Neural progenitor cell (in vitro differentiated cells): ENCODE measurements around the gene CUEDC2. TPM values are rescaled to one million over a fixed set of nuclear protein-coding genes. Genes with fewer than 3 reads are reported as not detected.

ENCODE experiments used
- DNase-seq: peaks from one replicate; pipeline ENCODE4 v3.0.0-alpha.2; 2016; ENCODE audit warnings: low spot score
- H2AFZ ChIP-seq: fragments of 200-600 bp; sonication (generic); replicated peaks from 2 replicates; pipeline ENCODE4 v1.6.1; 2016; ENCODE audit warnings: antibody characterized with exemption
- H3F3A ChIP-seq: fragments of 200-600 bp; sonication (generic); 2 replicates; pipeline ENCODE4 v1.6.1; 2016; ENCODE audit warnings: antibody characterized with exemption, low read depth
- H3K27ac ChIP-seq: fragments of 200-600 bp; sonication (generic); 2 replicates; pipeline ENCODE4 v1.5.1; 2016; ENCODE audit warnings: mild to moderate bottlenecking
- H3K27me3 ChIP-seq: fragments of 200-600 bp; sonication (generic); 2 replicates; pipeline ENCODE4 v1.6.1; 2016; ENCODE audit warnings: mild to moderate bottlenecking, moderate library complexity
- H3K36me3 ChIP-seq: fragments of 200-600 bp; sonication (generic); 2 replicates; pipeline ENCODE4 v1.5.1; 2016
- H3K4me1 ChIP-seq: fragments of 200-600 bp; sonication (generic); 2 replicates; pipeline ENCODE4 v1.6.1; 2016; ENCODE audit warnings: mixed run types
- H3K4me2 ChIP-seq: fragments of 200-600 bp; sonication (generic); 2 replicates; pipeline ENCODE4 v1.6.1; 2016
- H3K4me3 ChIP-seq: fragments of 200-600 bp; sonication (generic); 2 replicates; pipeline ENCODE4 v1.5.1; 2016
- H3K79me2 ChIP-seq: fragments of 200-600 bp; sonication (generic); 2 replicates; pipeline ENCODE4 v1.6.1; 2016; ENCODE audit warnings: low read depth
- H3K9ac ChIP-seq: fragments of 200-600 bp; sonication (generic); 2 replicates; pipeline ENCODE4 v1.6.1; 2016
- H3K9me3 ChIP-seq: fragments of 200-600 bp; sonication (generic); 2 replicates; pipeline ENCODE4 v1.5.1; 2016; ENCODE audit warnings: low read depth
- H4K20me1 ChIP-seq: fragments of 200-600 bp; sonication (generic); 2 replicates; pipeline ENCODE4 v1.6.1; 2016; ENCODE audit warnings: low read depth
- H3K27ac Mint-ChIP-seq: 3 replicates; pipeline ENCODE4 v1.8.0; 2021; ENCODE audit warnings: mixed read lengths
- H3K27me3 Mint-ChIP-seq: 2 replicates; pipeline ENCODE4 v1.8.0; 2022; ENCODE audit warnings: low read depth, mild to moderate bottlenecking, inconsistent platforms, moderate library complexity, mixed read lengths; ENCODE audit not compliant: insufficient read depth
- H3K36me3 Mint-ChIP-seq: 3 replicates; pipeline ENCODE4 v1.8.0; 2021; ENCODE audit warnings: mixed read lengths
- H3K4me1 Mint-ChIP-seq: 3 replicates; pipeline ENCODE4 v1.8.0; 2021; ENCODE audit warnings: mixed read lengths
- H3K4me3 Mint-ChIP-seq: 3 replicates; pipeline ENCODE4 v1.8.0; 2021; ENCODE audit warnings: mild to moderate bottlenecking, moderate library complexity, mixed read lengths
- H3K9me3 Mint-ChIP-seq: 3 replicates; pipeline ENCODE4 v1.8.0; 2020; ENCODE audit warnings: mixed read lengths
- EZH2 ChIP-seq: fragments of 200-600 bp; sonication (generic); IDR thresholded peaks from 2 replicates; pipeline ENCODE4 v1.6.1; 2017; ENCODE audit warnings: antibody characterized with exemption, mild to moderate bottlenecking, moderate library complexity
- EZH2phosphoT487 ChIP-seq: fragments of 200-600 bp; sonication (generic); IDR thresholded peaks from 2 replicates; pipeline ENCODE4 v1.6.1; 2017; ENCODE audit warnings: antibody characterized with exemption
- total RNA-seq: library from RNA; depleted of rRNA; stranded (reverse); fragments of >200 nt; gene quantifications from 2 replicates; pipeline ENCODE4 v1.2.3, GENCODE V29; 2015; ENCODE audit warnings: low replicate concordance
- TF ChIP-seq, protein P1 (sequence below): fragments of 200-600 bp; sonication (generic); IDR thresholded peaks from 2 replicates; pipeline ENCODE4 v1.5.1; 2017; ENCODE audit warnings: antibody characterized with exemption, mild to moderate bottlenecking

CUEDC2 gene
- total RNA-seq, 1 donor from 2014 or later, result 64.0 TPM

- no peak for TF ChIP-seq EZH2phosphoT487
- TF ChIP-seq, protein P1, sequence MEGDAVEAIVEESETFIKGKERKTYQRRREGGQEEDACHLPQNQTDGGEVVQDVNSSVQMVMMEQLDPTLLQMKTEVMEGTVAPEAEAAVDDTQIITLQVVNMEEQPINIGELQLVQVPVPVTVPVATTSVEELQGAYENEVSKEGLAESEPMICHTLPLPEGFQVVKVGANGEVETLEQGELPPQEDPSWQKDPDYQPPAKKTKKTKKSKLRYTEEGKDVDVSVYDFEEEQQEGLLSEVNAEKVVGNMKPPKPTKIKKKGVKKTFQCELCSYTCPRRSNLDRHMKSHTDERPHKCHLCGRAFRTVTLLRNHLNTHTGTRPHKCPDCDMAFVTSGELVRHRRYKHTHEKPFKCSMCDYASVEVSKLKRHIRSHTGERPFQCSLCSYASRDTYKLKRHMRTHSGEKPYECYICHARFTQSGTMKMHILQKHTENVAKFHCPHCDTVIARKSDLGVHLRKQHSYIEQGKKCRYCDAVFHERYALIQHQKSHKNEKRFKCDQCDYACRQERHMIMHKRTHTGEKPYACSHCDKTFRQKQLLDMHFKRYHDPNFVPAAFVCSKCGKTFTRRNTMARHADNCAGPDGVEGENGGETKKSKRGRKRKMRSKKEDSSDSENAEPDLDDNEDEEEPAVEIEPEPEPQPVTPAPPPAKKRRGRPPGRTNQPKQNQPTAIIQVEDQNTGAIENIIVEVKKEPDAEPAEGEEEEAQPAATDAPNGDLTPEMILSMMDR, result no peak
- TF ChIP-seq EZH2, result no peak
- H3K27me3 ChIP-seq, result peaks cover 60% of the 10 kb centered on the region
- peak within 1 kb of the TSS; percentile 67 for H3K4me3 ChIP-seq
- H3K4me1 ChIP-seq, result peaks cover 8% of the 10 kb centered on the region
- H4K20me1 ChIP-seq, result peaks cover 3% of the 10 kb centered on the region
- Mint-ChIP-seq H3K4me1 (peaks cover 35% of the 10 kb centered on the region), H3K27me3 (peaks cover 25% of the 10 kb centered on the region), H3K9me3 (no peaks in the 10 kb centered on the region), H3K27ac (no peak within 1 kb of the TSS), H3K36me3 (no peaks in the 10 kb centered on the region), H3K4me3 (peak within 1 kb of the TSS; percentile 89)
- H3K4me2 ChIP-seq, result peak within 1 kb of the TSS; percentile 82
- H3K27ac ChIP-seq, result no peak within 1 kb of the TSS
- DNase-seq, result peak; percentile 94
- H3K36me3 ChIP-seq, result no peaks in the 10 kb centered on the region
- H3F3A ChIP-seq, result peaks cover 19% of the 10 kb centered on the region
- H3K9me3 ChIP-seq, result no peaks in the 10 kb centered on the region
- no peaks in the 10 kb centered on the region for H3K79me2 ChIP-seq
- no peak within 1 kb of the TSS for H3K9ac ChIP-seq
- no peak within 1 kb of the TSS for H2AFZ ChIP-seq
Observed at GRCh38 chr10:102395400-102396316, 36.7 kb downstream of the CUEDC2 start, which contains the start of gene NFKB2. TSS of gene NFKB2 (plus strand) at chr10:102395705. CDS start at chr10:102395960, 255 bp downstream.

DNA sequence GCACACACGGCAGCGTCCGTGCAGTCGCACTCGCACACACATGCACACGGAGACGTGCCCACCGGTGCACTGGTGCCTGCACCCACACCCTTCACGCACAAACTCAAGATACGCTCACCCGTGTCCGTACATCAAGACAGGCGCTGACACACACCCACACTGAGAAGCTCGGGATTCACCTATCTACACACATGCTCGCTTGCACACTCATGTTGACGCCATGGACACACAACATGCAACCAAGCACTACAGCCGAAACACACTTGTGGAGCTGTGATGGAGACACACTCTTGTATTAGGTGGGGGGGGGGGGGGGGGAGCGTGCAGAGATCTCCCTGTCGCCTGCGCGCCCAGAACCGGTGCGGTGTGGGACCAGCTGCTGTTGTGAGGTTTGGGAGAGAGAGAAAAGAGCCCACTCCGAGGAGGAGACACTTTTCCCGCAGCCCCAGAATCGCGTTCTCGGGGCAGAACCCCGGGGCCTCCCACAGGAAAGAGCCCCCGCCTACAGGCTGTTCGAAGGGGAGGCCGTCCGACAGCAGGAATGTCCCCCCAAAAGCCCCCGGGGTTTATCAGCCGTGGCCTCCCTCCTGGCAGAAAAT, 37.5 kb downstream of the CUEDC2 start:
- no peak overlapping the region for H2AFZ ChIP-seq
- H3K4me3 Mint-ChIP-seq, result peak overlapping the region; percentile 89
- peaks cover 3% of the 10 kb centered on the region for H4K20me1 ChIP-seq
- no peaks in the 10 kb centered on the region for H3K79me2 ChIP-seq
- H3K4me3 ChIP-seq, result peak overlapping the region; percentile 67
- peaks cover 29% of the 10 kb centered on the region for H3K27me3 Mint-ChIP-seq
- H3K36me3 ChIP-seq, result no peaks in the 10 kb centered on the region
- no peak overlapping the region for H3K27ac ChIP-seq
- H3K4me1 Mint-ChIP-seq, result peaks cover 33% of the 10 kb centered on the region
- H3K9ac ChIP-seq, result no peak overlapping the region
- no peaks in the 10 kb centered on the region for H3K9me3 ChIP-seq
- H3K4me2 ChIP-seq, result peak overlapping the region; percentile 82
- H3K9me3 Mint-ChIP-seq, result no peaks in the 10 kb centered on the region
- H3K4me1 ChIP-seq, result peaks cover 8% of the 10 kb centered on the region
- no peak overlapping the region for H3K27ac Mint-ChIP-seq
- H3K36me3 Mint-ChIP-seq, result no peaks in the 10 kb centered on the region
- no peak for DNase-seq
- H3F3A ChIP-seq, result peaks cover 19% of the 10 kb centered on the region
- peaks cover 66% of the 10 kb centered on the region for H3K27me3 ChIP-seq
- TF ChIP-seq EZH2phosphoT487 (no peak), EZH2 (peak; percentile 6)
- TF ChIP-seq, protein P1, result no peak

DNA sequence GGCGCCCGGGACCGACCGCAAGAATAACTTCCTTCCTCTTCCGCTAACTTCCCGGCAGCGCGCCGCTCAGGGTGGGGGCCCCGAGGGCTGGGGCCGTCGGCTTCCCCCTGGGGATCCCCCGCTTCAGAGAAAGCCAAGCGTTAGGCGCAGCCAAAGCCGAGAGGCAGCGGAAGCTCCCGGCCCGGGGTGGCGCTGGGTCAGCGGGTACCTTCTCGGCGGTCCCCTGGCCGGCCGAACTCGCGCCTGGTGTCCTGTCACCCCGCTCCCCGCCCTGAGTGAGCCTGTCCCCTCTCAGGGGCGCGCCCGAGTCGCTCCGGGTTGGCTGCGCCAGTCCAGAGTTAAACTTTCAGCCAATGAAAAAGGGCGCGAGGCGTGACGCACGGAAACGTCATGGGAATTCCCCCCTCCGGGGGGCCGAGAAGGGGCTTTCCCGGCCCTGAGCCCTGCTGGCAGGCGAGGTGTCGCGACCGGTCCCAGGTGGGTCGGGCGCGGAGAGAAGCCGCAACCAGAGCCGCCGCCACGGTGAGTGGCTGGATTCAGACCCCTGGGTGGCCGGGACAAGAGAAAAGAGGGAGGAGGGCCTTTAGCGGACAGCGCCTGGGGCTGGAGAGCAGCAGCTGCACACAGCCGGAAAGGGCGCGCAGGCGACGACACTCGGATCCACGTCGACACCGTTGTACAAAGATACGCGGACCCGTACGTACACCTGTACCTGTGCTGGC, 38.1 kb downstream of the CUEDC2 start:
- Mint-ChIP-seq H3K27ac (no peak overlapping the region), H3K4me3 (peak overlapping the region; percentile 89), H3K4me1 (peaks cover 30% of the 10 kb centered on the region), H3K36me3 (no peaks in the 10 kb centered on the region), H3K27me3 (peaks cover 26% of the 10 kb centered on the region), H3K9me3 (no peaks in the 10 kb centered on the region)
- peak overlapping the region; percentile 67 for H3K4me3 ChIP-seq
- H4K20me1 ChIP-seq, result peaks cover 3% of the 10 kb centered on the region
- H3K36me3 ChIP-seq, result no peaks in the 10 kb centered on the region
- H3K4me2 ChIP-seq, result peak overlapping the region; percentile 82
- no peaks in the 10 kb centered on the region for H3K79me2 ChIP-seq
- H3K9me3 ChIP-seq, result no peaks in the 10 kb centered on the region
- peak; percentile 42 for TF ChIP-seq EZH2phosphoT487
- peak; percentile 75 for TF ChIP-seq EZH2
- TF ChIP-seq, protein P1, result peak; percentile 95
- peaks cover 70% of the 10 kb centered on the region for H3K27me3 ChIP-seq
- H3K4me1 ChIP-seq, result peaks cover 8% of the 10 kb centered on the region
- H3F3A ChIP-seq, result peaks cover 19% of the 10 kb centered on the region
- DNase-seq, result peak; percentile 95
- no peak overlapping the region for H3K27ac ChIP-seq
- no peak overlapping the region for H3K9ac ChIP-seq
- peak overlapping the region; percentile 71 for H2AFZ ChIP-seq
